HCT116 (cell line): ENCODE data around the gene FAM53B.

Experiments used
- POLR2A ChIP-seq: IDR thresholded peaks from 2 replicates; pipeline ENCODE4 v1.7.0; 2011; ENCODE audit warnings: borderline replicate concordance; ENCODE audit not compliant: insufficient read depth, insufficient read length; ENCODE audit errors: extremely low read depth
- ZFX ChIP-seq: fragments of 450-650 bp; IDR thresholded peaks from 2 replicates; pipeline ENCODE4 v1.6.1; 2017
- TF ChIP-seq, protein P1 (sequence below): IDR thresholded peaks from 2 replicates; pipeline ENCODE4 v1.6.1; 2011; ENCODE audit warnings: mild to moderate bottlenecking, low read length, moderate library complexity; ENCODE audit not compliant: insufficient replicate concordance; ENCODE audit errors: extremely low read depth
- TF ChIP-seq, protein P2 (sequence below), 3 experiments: fragments of 200-600 bp in 1 of 3; sonication (generic) in 1 of 3; IDR thresholded peaks in 2 of 3; conservative IDR thresholded peaks in 1 of 3; 2 replicates each; pipeline ENCODE4 v1.5.1; 2012 to 2017; ENCODE audit warnings: low read depth in 2 of 3, low read length in 2 of 3, antibody characterized with exemption in 1 of 3, borderline replicate concordance in 1 of 3, control low read depth in 1 of 3, mild to moderate bottlenecking in 1 of 3, mixed read lengths in 1 of 3, mixed run types in 1 of 3, moderate library complexity in 1 of 3; ENCODE audit not compliant: insufficient read depth in 1 of 3

DNA sequence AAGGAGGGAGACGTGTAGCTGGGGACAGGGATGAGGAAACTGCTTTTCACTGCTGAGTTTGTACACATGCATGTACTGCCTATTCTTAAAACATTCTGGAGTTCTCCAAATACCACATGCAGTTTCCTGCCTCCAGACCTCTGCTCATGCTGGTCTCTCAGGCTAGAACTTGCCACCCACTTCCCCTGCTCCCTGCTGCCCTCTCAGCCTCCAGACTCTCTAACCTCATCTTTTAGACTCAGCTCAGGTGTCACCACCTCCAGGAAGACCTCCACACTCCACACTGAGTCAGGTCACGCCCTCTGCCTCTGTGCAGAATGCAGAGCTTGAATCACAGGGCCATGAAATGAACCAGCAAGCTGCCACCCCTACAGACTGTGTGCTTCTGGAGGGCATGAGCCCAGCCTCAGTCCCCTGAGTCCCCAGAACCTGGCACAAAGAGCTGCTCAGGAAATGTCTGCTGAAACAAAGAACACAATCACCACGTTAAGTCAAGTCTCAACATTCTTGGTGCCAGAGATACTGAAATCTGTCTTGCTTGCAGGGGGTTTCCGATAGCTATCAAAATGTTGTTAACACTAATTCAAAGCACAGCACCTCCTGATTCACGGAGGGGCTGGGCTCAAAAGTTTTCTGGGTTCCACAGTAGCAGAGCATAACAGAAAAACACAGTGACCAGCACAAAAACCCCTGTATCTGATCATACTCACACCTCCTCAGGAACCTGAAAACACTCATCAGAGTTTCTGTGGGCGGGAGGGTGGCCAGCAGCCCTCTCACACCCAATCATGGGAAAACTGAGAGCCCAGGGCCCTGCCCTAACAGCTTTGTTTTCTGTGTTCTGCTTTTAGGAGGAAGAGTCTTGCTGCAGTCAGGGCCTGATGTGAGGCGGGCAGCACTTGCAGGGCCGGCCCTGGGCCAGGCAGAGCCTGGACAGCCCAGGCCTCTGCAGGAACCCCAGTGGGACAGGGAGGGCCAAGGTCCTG is 21.1 kb downstream of the FAM53B start:
- no peak for TF ChIP-seq POLR2A
- TF ChIP-seq, protein P1, sequence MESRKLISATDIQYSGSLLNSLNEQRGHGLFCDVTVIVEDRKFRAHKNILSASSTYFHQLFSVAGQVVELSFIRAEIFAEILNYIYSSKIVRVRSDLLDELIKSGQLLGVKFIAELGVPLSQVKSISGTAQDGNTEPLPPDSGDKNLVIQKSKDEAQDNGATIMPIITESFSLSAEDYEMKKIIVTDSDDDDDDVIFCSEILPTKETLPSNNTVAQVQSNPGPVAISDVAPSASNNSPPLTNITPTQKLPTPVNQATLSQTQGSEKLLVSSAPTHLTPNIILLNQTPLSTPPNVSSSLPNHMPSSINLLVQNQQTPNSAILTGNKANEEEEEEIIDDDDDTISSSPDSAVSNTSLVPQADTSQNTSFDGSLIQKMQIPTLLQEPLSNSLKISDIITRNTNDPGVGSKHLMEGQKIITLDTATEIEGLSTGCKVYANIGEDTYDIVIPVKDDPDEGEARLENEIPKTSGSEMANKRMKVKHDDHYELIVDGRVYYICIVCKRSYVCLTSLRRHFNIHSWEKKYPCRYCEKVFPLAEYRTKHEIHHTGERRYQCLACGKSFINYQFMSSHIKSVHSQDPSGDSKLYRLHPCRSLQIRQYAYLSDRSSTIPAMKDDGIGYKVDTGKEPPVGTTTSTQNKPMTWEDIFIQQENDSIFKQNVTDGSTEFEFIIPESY: no peak
- no peak for TF ChIP-seq ZFX
- TF ChIP-seq, protein P2, sequence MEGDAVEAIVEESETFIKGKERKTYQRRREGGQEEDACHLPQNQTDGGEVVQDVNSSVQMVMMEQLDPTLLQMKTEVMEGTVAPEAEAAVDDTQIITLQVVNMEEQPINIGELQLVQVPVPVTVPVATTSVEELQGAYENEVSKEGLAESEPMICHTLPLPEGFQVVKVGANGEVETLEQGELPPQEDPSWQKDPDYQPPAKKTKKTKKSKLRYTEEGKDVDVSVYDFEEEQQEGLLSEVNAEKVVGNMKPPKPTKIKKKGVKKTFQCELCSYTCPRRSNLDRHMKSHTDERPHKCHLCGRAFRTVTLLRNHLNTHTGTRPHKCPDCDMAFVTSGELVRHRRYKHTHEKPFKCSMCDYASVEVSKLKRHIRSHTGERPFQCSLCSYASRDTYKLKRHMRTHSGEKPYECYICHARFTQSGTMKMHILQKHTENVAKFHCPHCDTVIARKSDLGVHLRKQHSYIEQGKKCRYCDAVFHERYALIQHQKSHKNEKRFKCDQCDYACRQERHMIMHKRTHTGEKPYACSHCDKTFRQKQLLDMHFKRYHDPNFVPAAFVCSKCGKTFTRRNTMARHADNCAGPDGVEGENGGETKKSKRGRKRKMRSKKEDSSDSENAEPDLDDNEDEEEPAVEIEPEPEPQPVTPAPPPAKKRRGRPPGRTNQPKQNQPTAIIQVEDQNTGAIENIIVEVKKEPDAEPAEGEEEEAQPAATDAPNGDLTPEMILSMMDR (IDR thresholded peaks at IDR 0.05 in 2 of 3, conservative IDR thresholded peaks at IDR 0.05 in 1 of 3; ENCODE audit: borderline replicate concordance in 1 of 3, insufficient read depth in 1 of 3, low read depth in 2 of 3, low read length in 2 of 3): no peak
